ENCODE measurements around the gene KMO. TPM values are rescaled to one million over a fixed set of nuclear protein-coding genes. Genes with fewer than 3 reads are reported as not detected.
A peak's percentile ranks its signal among the peaks of the same experiment; 100 is the strongest.

KMO gene
- total and polyA plus RNA-seq, 2 of the 4 experiments (the other 2 are of a cell fraction), result not detected

- Histone ChIP-seq H4K91ac (ENCODE audit: insufficient read depth, low read depth, low read length) (no peak overlapping the region), H2BK120ac (ENCODE audit: low read depth, low read length) (no peak overlapping the region), H3K14ac (replicated peaks; ENCODE audit: low read depth, low read length) (no peak overlapping the region), H4K5ac (ENCODE audit: low read depth, low read length) (no peak overlapping the region), H3K27ac (ENCODE audit: insufficient read depth, low read length) (no peak overlapping the region), H3K27me3 (ENCODE audit: control insufficient read depth, insufficient read depth, low read length) (no peaks in the 10 kb centered on the region), H4K20me1 (ENCODE audit: insufficient read depth, low read length) (no peaks in the 10 kb centered on the region), H2AFZ (replicated peaks; ENCODE audit: low read length, poor library complexity) (no peak overlapping the region), H3K9me1 (ENCODE audit: insufficient read depth, low read length) (peaks cover 4% of the 10 kb centered on the region), H3K36me3 (ENCODE audit: control insufficient read depth, insufficient read depth, low read length) (peaks cover 3% of the 10 kb centered on the region; the same call in 1 of the 2 replicates), H3K9me3 (ENCODE audit: control insufficient read depth, insufficient read depth, low read length) (no peaks in the 10 kb centered on the region), H2BK20ac (ENCODE audit: low read depth, low read length) (no peak overlapping the region), H2AK9ac (replicated peaks; ENCODE audit: low read depth, low read length, poor library complexity) (no peak overlapping the region), H3K79me1 (ENCODE audit: low read depth in 1 of 2, low read length in 2 of 2) (0 out of 4 replicates have a peak, but pooled peaks cover 3% of the 10 kb centered on the region in 2 experiments), H3K56ac (ENCODE audit: extremely low read depth, insufficient read depth, low read length) (no peak overlapping the region), H2BK15ac (ENCODE audit: low read depth, low read length) (no peak overlapping the region), H3K23ac (ENCODE audit: low read depth, low read length) (no peak overlapping the region), H3K9ac (ENCODE audit: low read depth, low read length) (no peak overlapping the region), H2AK5ac (ENCODE audit: low read depth, low read length) (no peak overlapping the region), H3K18ac (ENCODE audit: low read depth, low read length) (no peak overlapping the region), H3K4me3 (ENCODE audit: insufficient read depth, low read depth, low read length) (no peak overlapping the region), H3K4ac (ENCODE audit: low read depth, low read length) (no peak overlapping the region), H3K4me1 (ENCODE audit: control insufficient read depth, insufficient read depth, low read length) (peaks cover 10% of the 10 kb centered on the region), H2BK5ac (ENCODE audit: low read depth, low read length, poor library complexity, severe bottlenecking) (no peak overlapping the region), H3K4me2 (ENCODE audit: low read depth, low read length) (no peak overlapping the region), H4K8ac (ENCODE audit: low read depth in 2 of 2, low read length in 2 of 2) (no peak overlapping the region)
- BruUV-seq (replicated peaks), result no TSS peak
- DNase-seq (no peak), ATAC-seq (ENCODE audit: low read depth) (no peak)
- ChIA-PET CTCF (interaction anchor here (0.6 to 1.0 kb wide), 2 partner anchors 131 to 912 kb away, joined by 3 to 4 read pairs; no protein-coding TSS in a partner anchor), POLR2A (ENCODE audit: unreplicated experiment) (no interaction called here)
- 60% methylated on average over 1 of the region's 9 CpGs; no CpG with 5 or more reads in 1 of the 2 experiments for WGBS, 2 experiments (ENCODE audit: extremely low coverage in 2 of 2, insufficient read length in 1 of 2)
- dilution Hi-C loops (cut with HindIII; ENCODE audit: low sequenced_read_pairs, unreplicated experiment) (no loop called here), in situ Hi-C loops (cut with MboI; ENCODE audit: low sequenced_read_pairs) (loop anchor here (25.0 kb wide), 1 partner anchor 1707 kb away; no protein-coding TSS in a partner anchor), intact Hi-C loops (cut with micrococcal nuclease) (no loop called here)
- TF ChIP-seq MXI1 (IDR thresholded peaks at IDR 0.05; ENCODE audit: borderline replicate concordance, low read depth, low read length) (no peak), MAFK (IDR thresholded peaks at IDR 0.05; ENCODE audit: low read depth, low read length) (no peak), CTCF (conservative IDR thresholded peaks at IDR 0.05; ENCODE audit: low read depth, low read length) (0 out of 2 replicates have a peak, but pooled peaks have one; percentile 13)
Observed at GRCh38 chr1:241605146-241605805, 73.1 kb downstream of the KMO start.

Measured in IMR-90 (cell line).